DND-41 (cell line): ENCODE data around the gene CPLANE2.

ENCODE experiments used
- ATAC-seq: fragments of 200-7000 bp; cut with Tn5 transposase; 3 replicates; pipeline ENCODE4 v1.9.1; 2021; ENCODE audit warnings: low read depth; ENCODE audit not compliant: insufficient read depth
- DNase-seq: peaks from one replicate; pipeline ENCODE4 v3.0.0-alpha.2; 2020
- H2AFZ ChIP-seq: 2 replicates; pipeline ENCODE4 v1.6.0; 2012; ENCODE audit warnings: low read depth, low read length
- H3K27ac ChIP-seq: 2 replicates; pipeline ENCODE4 v1.5.1; 2012; ENCODE audit warnings: low read length, inconsistent platforms
- H3K27me3 ChIP-seq: fragments of 200-600 bp; sonication (generic); 2 replicates; pipeline ENCODE4 v1.6.0; 2012; ENCODE audit warnings: low read length, mild to moderate bottlenecking, inconsistent platforms; ENCODE audit not compliant: insufficient read depth, poor library complexity
- H3K36me3 ChIP-seq: 2 replicates; pipeline ENCODE4 v1.5.1; 2012; ENCODE audit warnings: low read length, inconsistent platforms; ENCODE audit not compliant: insufficient read depth
- H3K4me1 ChIP-seq: 2 replicates; pipeline ENCODE4 v1.5.1; 2012; ENCODE audit warnings: mild to moderate bottlenecking, low read length; ENCODE audit not compliant: insufficient read depth
- H3K4me2 ChIP-seq: 2 replicates; pipeline ENCODE4 v1.6.0; 2012; ENCODE audit warnings: mild to moderate bottlenecking, moderate library complexity, low read length, inconsistent platforms; ENCODE audit not compliant: insufficient read depth
- H3K4me3 ChIP-seq, 2 experiments: fragments of 200-600 bp in 1 of 2; shearing (Covaris generic) in 1 of 2; 2 replicates each; pipeline ENCODE4 v1.5.1; 2012 to 2016; ENCODE audit warnings: inconsistent platforms in 2 of 2, low read length in 2 of 2, mild to moderate bottlenecking in 2 of 2, low read depth in 1 of 2, moderate library complexity in 1 of 2
- H3K79me2 ChIP-seq: 2 replicates; pipeline ENCODE4 v1.6.0; 2012; ENCODE audit warnings: low read length, inconsistent platforms; ENCODE audit not compliant: insufficient read depth
- H3K9ac ChIP-seq: 2 replicates; pipeline ENCODE4 v1.6.0; 2012; ENCODE audit warnings: low read depth, mild to moderate bottlenecking, inconsistent platforms, low read length, moderate library complexity
- H3K9me3 ChIP-seq: 2 replicates; pipeline ENCODE4 v1.5.1; 2012; ENCODE audit warnings: low read length, moderate library complexity, mild to moderate bottlenecking, inconsistent platforms; ENCODE audit not compliant: insufficient read depth, severe bottlenecking
- H4K20me1 ChIP-seq: 2 replicates; pipeline ENCODE4 v1.6.0; 2012; ENCODE audit warnings: low read length; ENCODE audit not compliant: insufficient read depth
- EZH2 ChIP-seq: IDR thresholded peaks from 3 replicates; pipeline ENCODE4 v1.6.1; 2012; ENCODE audit warnings: borderline replicate concordance, low read depth, mild to moderate bottlenecking, moderate library complexity, low read length, inconsistent platforms; ENCODE audit not compliant: severe bottlenecking
- TF ChIP-seq, protein P1 (sequence below): IDR thresholded peaks from 2 replicates; pipeline ENCODE4 v1.5.1; 2012; ENCODE audit warnings: borderline replicate concordance, low read length, moderate library complexity, mild to moderate bottlenecking; ENCODE audit not compliant: poor library complexity, severe bottlenecking; ENCODE audit errors: extremely low read depth

CPLANE2 gene

DNA sequence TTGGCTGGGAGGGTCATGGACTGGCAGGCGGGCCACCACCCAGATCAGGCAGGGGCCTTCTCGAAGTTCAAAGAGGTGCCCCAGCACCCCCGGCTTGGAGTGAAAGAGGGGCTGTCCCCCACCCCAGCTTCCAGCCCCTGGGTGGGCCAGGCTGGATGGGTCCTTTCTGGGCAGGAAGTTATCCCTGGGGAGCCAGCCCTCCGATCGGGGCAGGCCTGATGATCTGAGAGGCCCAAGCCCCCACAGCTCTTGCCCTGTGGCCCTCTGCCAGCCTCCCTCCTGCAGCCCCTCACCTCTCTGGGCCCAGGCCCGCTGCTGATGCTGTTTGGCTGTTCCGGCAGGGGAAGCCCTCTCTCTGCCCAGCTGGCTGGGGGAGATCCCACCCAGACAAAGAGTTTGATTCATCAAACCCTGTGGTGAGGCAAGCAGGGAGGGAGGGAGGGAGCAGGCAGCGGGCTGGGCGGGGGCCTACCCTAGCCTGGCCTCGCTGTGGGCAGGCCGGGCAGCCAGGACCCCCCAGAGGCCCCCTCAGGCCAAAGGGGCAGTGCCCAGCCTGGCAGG lies 27.1 kb downstream of the CPLANE2 start:
- DNase-seq = no peak
- Histone ChIP-seq H3K4me1 (peaks cover 24% of the 10 kb centered on the region), H3K36me3 (no peaks in the 10 kb centered on the region), H3K9me3 (no peaks in the 10 kb centered on the region), H3K27me3 (no peaks in the 10 kb centered on the region), H3K9ac (no peak overlapping the region), H3K27ac (no peak overlapping the region), H3K79me2 (no peaks in the 10 kb centered on the region), H2AFZ (no peak overlapping the region), H3K4me3 (no peak overlapping the region), H3K4me2 (no peak overlapping the region), H4K20me1 (no peaks in the 10 kb centered on the region)
- ATAC-seq = no peak
- TF ChIP-seq EZH2 = no peak
- TF ChIP-seq, protein P1, sequence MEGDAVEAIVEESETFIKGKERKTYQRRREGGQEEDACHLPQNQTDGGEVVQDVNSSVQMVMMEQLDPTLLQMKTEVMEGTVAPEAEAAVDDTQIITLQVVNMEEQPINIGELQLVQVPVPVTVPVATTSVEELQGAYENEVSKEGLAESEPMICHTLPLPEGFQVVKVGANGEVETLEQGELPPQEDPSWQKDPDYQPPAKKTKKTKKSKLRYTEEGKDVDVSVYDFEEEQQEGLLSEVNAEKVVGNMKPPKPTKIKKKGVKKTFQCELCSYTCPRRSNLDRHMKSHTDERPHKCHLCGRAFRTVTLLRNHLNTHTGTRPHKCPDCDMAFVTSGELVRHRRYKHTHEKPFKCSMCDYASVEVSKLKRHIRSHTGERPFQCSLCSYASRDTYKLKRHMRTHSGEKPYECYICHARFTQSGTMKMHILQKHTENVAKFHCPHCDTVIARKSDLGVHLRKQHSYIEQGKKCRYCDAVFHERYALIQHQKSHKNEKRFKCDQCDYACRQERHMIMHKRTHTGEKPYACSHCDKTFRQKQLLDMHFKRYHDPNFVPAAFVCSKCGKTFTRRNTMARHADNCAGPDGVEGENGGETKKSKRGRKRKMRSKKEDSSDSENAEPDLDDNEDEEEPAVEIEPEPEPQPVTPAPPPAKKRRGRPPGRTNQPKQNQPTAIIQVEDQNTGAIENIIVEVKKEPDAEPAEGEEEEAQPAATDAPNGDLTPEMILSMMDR = no peak

DNA sequence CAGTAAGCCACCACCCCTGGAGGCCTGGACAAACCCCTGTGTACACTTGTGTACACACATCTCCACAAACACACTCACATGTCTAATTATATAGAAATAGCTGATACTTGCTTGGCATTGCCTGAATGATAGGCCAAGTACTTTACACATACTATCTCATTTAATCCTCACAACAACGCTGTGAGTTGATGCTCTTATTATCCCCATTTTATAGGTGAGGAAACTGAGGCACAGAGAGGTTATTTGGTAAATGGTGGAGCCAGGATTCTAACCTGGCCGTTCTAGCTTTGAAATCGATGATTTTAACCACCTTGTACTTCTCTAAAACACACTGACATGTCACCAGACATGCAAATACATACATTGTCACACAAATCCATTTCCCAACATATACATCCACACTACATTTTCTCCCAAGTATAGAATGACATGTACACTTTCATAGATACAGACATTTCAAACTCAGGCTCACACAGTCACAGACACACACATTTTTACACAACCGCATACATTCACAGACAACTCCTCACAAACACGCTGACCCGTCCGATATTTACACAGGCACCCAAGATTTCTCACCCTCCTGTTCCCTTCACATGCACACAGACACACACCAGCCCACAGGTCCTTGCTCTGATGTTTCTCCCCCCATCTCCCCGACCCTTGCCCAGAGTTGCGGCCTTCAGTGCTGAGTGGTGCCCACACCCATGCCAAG lies 27.7 kb downstream of the CPLANE2 start:
- Histone ChIP-seq H3K36me3 (no peaks in the 10 kb centered on the region), H3K9ac (no peak overlapping the region), H3K4me1 (peaks cover 24% of the 10 kb centered on the region), H3K27me3 (no peaks in the 10 kb centered on the region), H3K4me3 (no peak overlapping the region), H3K9me3 (no peaks in the 10 kb centered on the region), H4K20me1 (no peaks in the 10 kb centered on the region), H3K79me2 (no peaks in the 10 kb centered on the region), H3K27ac (no peak overlapping the region), H3K4me2 (no peak overlapping the region), H2AFZ (no peak overlapping the region)
- DNase-seq (no peak), ATAC-seq (no peak)
- TF ChIP-seq, protein P1 = no peak
- TF ChIP-seq EZH2 = no peak

DNA sequence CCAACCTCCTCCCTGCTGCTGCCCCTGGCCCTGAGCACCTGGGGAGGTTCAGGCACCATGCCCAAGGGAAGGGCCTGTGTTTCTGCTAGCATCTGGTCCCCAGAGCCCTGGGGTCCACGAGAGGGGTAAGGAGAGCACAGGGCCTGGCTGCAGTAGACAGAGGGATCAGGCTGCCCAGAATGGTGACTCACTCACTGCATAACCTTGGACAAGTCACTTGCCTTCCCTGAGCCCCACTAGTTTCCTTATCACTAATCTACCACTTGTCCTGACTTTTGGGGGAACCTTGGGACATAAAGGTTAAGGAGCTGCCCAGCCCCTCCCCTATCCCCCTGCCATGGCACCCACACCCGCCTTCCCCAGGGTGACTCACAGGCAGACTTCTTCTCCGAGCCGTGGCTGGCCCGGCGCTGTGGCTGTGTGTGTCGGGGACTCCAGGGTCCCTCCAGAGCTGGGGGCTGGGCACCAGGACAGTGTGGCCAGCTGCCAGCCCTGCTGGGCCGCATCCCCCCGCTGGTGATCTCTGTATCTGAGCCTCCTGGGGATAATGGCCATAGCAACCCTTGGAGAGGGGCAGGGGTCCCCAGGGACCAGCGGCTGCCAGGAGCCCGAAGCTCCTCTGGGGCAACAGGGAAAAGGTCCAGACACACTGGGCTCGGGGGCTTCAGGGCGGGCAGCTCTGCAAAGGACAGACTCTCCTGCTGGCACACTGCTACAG lies 28.6 kb downstream of the CPLANE2 start:
- no peaks in the 10 kb centered on the region for H3K79me2 ChIP-seq
- DNase-seq (no peak), ATAC-seq (no peak)
- no peaks in the 10 kb centered on the region for H3K9me3 ChIP-seq
- no peaks in the 10 kb centered on the region for H3K36me3 ChIP-seq
- no peak for TF ChIP-seq EZH2
- TF ChIP-seq, protein P1 = no peak
- 0 out of 2 replicates have a peak overlapping the region, but pooled peaks have one; percentile 62 for H3K9ac ChIP-seq
- H3K4me2 ChIP-seq = no peak overlapping the region
- H3K4me1 ChIP-seq = peaks cover 24% of the 10 kb centered on the region
- no peak overlapping the region for H3K27ac ChIP-seq
- H4K20me1 ChIP-seq = no peaks in the 10 kb centered on the region
- no peak overlapping the region for H2AFZ ChIP-seq
- no peak overlapping the region for H3K4me3 ChIP-seq
- no peaks in the 10 kb centered on the region for H3K27me3 ChIP-seq
